Neural cell (in vitro differentiated cells): ENCODE data around the gene IP6K3. TPM values are rescaled to one million over a fixed set of nuclear protein-coding genes. Genes with fewer than 3 reads are reported as not detected.

ENCODE experiments used
- H2AFZ ChIP-seq: fragments of 200-600, 300-800 bp; sonication (generic), shearing (Covaris generic); 2 replicates; pipeline ENCODE4 v1.6.0; 2014; ENCODE audit warnings: low read depth, mild to moderate bottlenecking, antibody characterized with exemption, low read length, moderate library complexity
- H3F3A ChIP-seq: fragments of 200-600 bp; shearing (Covaris generic); 2 replicates; pipeline ENCODE4 v1.6.1; 2016; ENCODE audit warnings: mild to moderate bottlenecking, moderate library complexity, mixed read lengths, antibody characterized with exemption, low read length; ENCODE audit not compliant: insufficient read depth, poor library complexity, severe bottlenecking
- H3K27ac ChIP-seq: fragments of 200-600, 300-800 bp; sonication (generic), shearing (Covaris generic); 2 replicates; pipeline ENCODE4 v1.5.1; 2014; ENCODE audit warnings: mild to moderate bottlenecking, low read length, moderate library complexity
- H3K27me3 ChIP-seq: fragments of 300-800, 200-600 bp; sonication (generic), shearing (Covaris generic); 2 replicates; pipeline ENCODE4 v1.6.0; 2014; ENCODE audit warnings: mild to moderate bottlenecking, low read depth, low read length, moderate library complexity; ENCODE audit not compliant: insufficient read depth
- H3K36me3 ChIP-seq: fragments of 300-800, 200-600 bp; sonication (generic), shearing (Covaris generic); 2 replicates; pipeline ENCODE4 v1.5.1; 2014; ENCODE audit warnings: mild to moderate bottlenecking, antibody characterized with exemption, low read length, moderate library complexity; ENCODE audit not compliant: insufficient read depth
- H3K4me2 ChIP-seq: fragments of 300-800, 200-600 bp; sonication (generic), shearing (Covaris generic); 2 replicates; pipeline ENCODE4 v1.6.0; 2014; ENCODE audit warnings: mild to moderate bottlenecking, low read length
- H3K4me3 ChIP-seq: fragments of 300-800, 200-600 bp; sonication (generic), shearing (Covaris generic); 2 replicates; pipeline ENCODE4 v1.5.1; 2014; ENCODE audit warnings: mild to moderate bottlenecking, low read length, moderate library complexity
- H3K79me2 ChIP-seq: fragments of 200-600 bp; shearing (Covaris generic); replicated peaks from 2 replicates; pipeline ENCODE4 v1.6.0; 2014; ENCODE audit warnings: mild to moderate bottlenecking, low read length, moderate library complexity; ENCODE audit not compliant: insufficient read depth
- H3K9ac ChIP-seq: fragments of 300-800, 200-600 bp; sonication (generic), shearing (Covaris generic); 2 replicates; pipeline ENCODE4 v1.6.1; 2016; ENCODE audit warnings: mild to moderate bottlenecking, low read length, mixed read lengths
- H3K9me2 ChIP-seq: fragments of 200-600 bp; shearing (Covaris generic); 2 replicates; pipeline ENCODE4 v1.6.1; 2016; ENCODE audit warnings: mild to moderate bottlenecking, low read length, mixed read lengths; ENCODE audit not compliant: insufficient read depth
- H3K9me3 ChIP-seq: fragments of 200-600, 300-800 bp; sonication (generic), shearing (Covaris generic); 2 replicates; pipeline ENCODE4 v1.6.1; 2016; ENCODE audit warnings: mild to moderate bottlenecking, mixed run types, low read length, moderate library complexity, mixed read lengths
- H4K20me1 ChIP-seq: fragments of 200-600 bp; shearing (Covaris generic); 2 replicates; pipeline ENCODE4 v1.6.1; 2016; ENCODE audit warnings: mild to moderate bottlenecking, mixed run types; ENCODE audit not compliant: insufficient read depth
- CTCF ChIP-seq: fragments of 450-650 bp; IDR thresholded peaks from 2 replicates; pipeline ENCODE4 v1.5.1; 2014; ENCODE audit warnings: antibody characterized with exemption, mild to moderate bottlenecking, moderate library complexity; ENCODE audit not compliant: poor library complexity, severe bottlenecking
- EP300 ChIP-seq: fragments of 450-650 bp; conservative IDR thresholded peaks from 2 replicates; pipeline ENCODE4 v1.6.1; 2014; ENCODE audit warnings: antibody characterized with exemption, mild to moderate bottlenecking, moderate library complexity; ENCODE audit not compliant: poor library complexity, severe bottlenecking
- EZH2 ChIP-seq: fragments of 200-600, 300-800 bp; shearing (Covaris generic), sonication (generic); IDR thresholded peaks from 2 replicates; pipeline ENCODE4 v1.6.1; 2014; ENCODE audit warnings: antibody characterized with exemption, low read length, borderline replicate concordance, mild to moderate bottlenecking; ENCODE audit not compliant: insufficient read depth, poor library complexity, severe bottlenecking
- MXI1 ChIP-seq: fragments of 450-650 bp; conservative IDR thresholded peaks from 2 replicates; pipeline ENCODE4 v1.6.1; 2014; ENCODE audit warnings: antibody characterized with exemption, mild to moderate bottlenecking; ENCODE audit not compliant: poor library complexity, severe bottlenecking
- POLR2AphosphoS5 ChIP-seq: IDR thresholded peaks from 2 replicates; pipeline ENCODE4 v1.6.1; 2012
- RAD21 ChIP-seq: fragments of 450-650 bp; conservative IDR thresholded peaks from 2 replicates; pipeline ENCODE4 v1.6.1; 2014; ENCODE audit warnings: antibody characterized with exemption, mild to moderate bottlenecking, moderate library complexity
- REST ChIP-seq: IDR thresholded peaks from 2 replicates; pipeline ENCODE4 v1.6.1; 2012; ENCODE audit warnings: borderline replicate concordance
- SMC3 ChIP-seq: fragments of 450-650 bp; conservative IDR thresholded peaks from 2 replicates; pipeline ENCODE4 v1.6.1; 2014; ENCODE audit warnings: antibody characterized with exemption, mild to moderate bottlenecking, moderate library complexity; ENCODE audit not compliant: poor library complexity
- TAF1 ChIP-seq: IDR thresholded peaks from 2 replicates; pipeline ENCODE4 v1.6.1; 2012; ENCODE audit warnings: low read depth
- polyA plus RNA-seq: library from polyadenylated mRNA; depleted of rRNA; stranded (reverse); fragments of >200 nt; gene quantifications from 2 replicates; pipeline ENCODE4 v1.2.3, GENCODE V29; 2014

IP6K3 gene
- polyA plus RNA-seq, 1 donor from 2014 or later: not detected

GRCh38 chr6:33771146-33772081 lies 24.7 kb upstream of the IP6K3 start:
- no peaks in the 10 kb centered on the region for H4K20me1 ChIP-seq
- H3K79me2 ChIP-seq: no peaks in the 10 kb centered on the region
- peak overlapping the region; percentile 39 for H3K9ac ChIP-seq
- no peak overlapping the region for H2AFZ ChIP-seq
- TF ChIP-seq MXI1: peak; percentile 38
- TF ChIP-seq SMC3: peak; percentile 93
- no peak for TF ChIP-seq POLR2AphosphoS5
- no peak for TF ChIP-seq EZH2
- TF ChIP-seq CTCF: peak; percentile 96
- TF ChIP-seq RAD21: peak; percentile 93
- TF ChIP-seq TAF1: no peak
- peak; percentile 48 for TF ChIP-seq REST
- no peak for TF ChIP-seq EP300
- peak overlapping the region; percentile 45 for H3K27ac ChIP-seq
- peaks cover 11% of the 10 kb centered on the region for H3K36me3 ChIP-seq
- H3K4me2 ChIP-seq: no peak overlapping the region
- peaks cover 3% of the 10 kb centered on the region for H3F3A ChIP-seq
- H3K4me3 ChIP-seq: peak overlapping the region; percentile 27
- no peaks in the 10 kb centered on the region for H3K27me3 ChIP-seq
- H3K9me3 ChIP-seq: no peaks in the 10 kb centered on the region
- no peaks in the 10 kb centered on the region for H3K9me2 ChIP-seq

DNA sequence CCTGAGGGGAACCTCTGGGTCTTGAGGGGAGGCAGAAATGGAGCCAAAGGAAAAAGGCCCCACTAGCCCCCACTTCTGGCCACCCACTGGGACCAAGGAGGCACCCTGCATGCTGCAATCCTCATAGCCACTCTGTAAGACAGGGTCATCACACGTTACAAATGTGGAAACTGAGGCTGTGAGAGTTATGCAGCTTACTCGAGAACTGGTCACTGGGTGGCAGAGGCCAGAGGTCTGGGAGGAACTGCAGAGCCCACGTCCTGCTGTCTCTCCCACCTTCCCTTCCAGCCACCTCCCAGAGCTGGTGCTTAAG lies 24.1 kb upstream of the IP6K3 start:
- Histone ChIP-seq H3K9me3 (no peaks in the 10 kb centered on the region), H4K20me1 (no peaks in the 10 kb centered on the region), H3K79me2 (no peaks in the 10 kb centered on the region), H3F3A (peaks cover 3% of the 10 kb centered on the region), H3K4me2 (no peak overlapping the region), H3K4me3 (no peak overlapping the region), H3K27ac (peak overlapping the region; percentile 45), H3K9ac (peak overlapping the region; percentile 39), H3K9me2 (no peaks in the 10 kb centered on the region), H3K36me3 (peaks cover 9% of the 10 kb centered on the region), H3K27me3 (no peaks in the 10 kb centered on the region), H2AFZ (no peak overlapping the region)
- TF ChIP-seq SMC3 (no peak), POLR2AphosphoS5 (no peak), EZH2 (no peak), CTCF (no peak), REST (no peak), RAD21 (no peak)
